ENCODE measurements around the gene PECR. TPM values are rescaled to one million over a fixed set of nuclear protein-coding genes. Genes with fewer than 3 reads are reported as not detected.

Gene PECR
- total RNA-seq, 1 experiment from 2014 or later = 13.9 TPM

DNA sequence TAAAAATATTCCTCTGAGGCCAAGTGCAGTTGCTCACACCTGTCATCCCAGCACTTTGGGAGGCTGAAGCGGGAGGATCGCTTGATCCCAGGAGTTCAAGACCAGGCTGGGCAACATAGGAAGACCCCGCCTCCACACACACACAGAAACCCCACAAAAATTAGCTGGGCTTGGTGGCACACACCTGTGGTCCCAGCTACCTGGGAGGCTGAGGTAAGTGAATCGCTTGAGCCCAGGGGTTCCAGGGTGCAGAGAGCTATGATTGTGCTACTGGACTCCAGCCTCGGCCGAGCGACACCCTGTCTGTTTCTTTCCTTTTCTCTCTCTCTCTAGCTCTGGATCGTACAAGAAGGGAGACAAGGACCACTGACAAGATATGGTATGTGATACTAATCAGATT lies 25.7 kb upstream of the PECR start:
- ChIA-PET POLR2A (interaction anchor here (0.7 to 3.5 kb wide), 2 partner anchors 19 to 25 kb away, joined by 3 to 46 read pairs; partner anchors contain the start of genes PECR and TMEM169), CTCF (interaction anchor here (0.6 to 3.0 kb wide), 6 partner anchors 23 to 165 kb away, joined by 3 to 22 read pairs (median 6); partner anchors contain the start of genes PECR and TMEM169)
- ATAC-seq (no peak), DNase-seq (ENCODE audit: low spot score) (no peak)
- Mint-ChIP-seq H3K27ac (peak overlapping the region; percentile 95; the same call in 1 of the 2 replicates), H3K27me3 (ENCODE audit: low read depth) (no peaks in the 10 kb centered on the region; the same call in 1 of the 2 replicates), H3K4me3 (peak overlapping the region; percentile 100), H3K9me3 (no peaks in the 10 kb centered on the region), H3K4me1 (peaks cover 36% of the 10 kb centered on the region), H3K36me3 (peaks cover 27% of the 10 kb centered on the region)
- TF ChIP-seq MLX (CRISPR knock-in tag; IDR thresholded peaks at IDR 0.05) (no peak), GRHL2 (CRISPR knock-in tag; IDR thresholded peaks at IDR 0.05; ENCODE audit: insufficient replicate concordance, severe bottlenecking) (no peak), OVOL2 (CRISPR knock-in tag; IDR thresholded peaks at IDR 0.05; ENCODE audit: borderline replicate concordance) (no peak), JUN (CRISPR knock-in tag; IDR thresholded peaks at IDR 0.05) (no peak), ATF3 (CRISPR knock-in tag; conservative IDR thresholded peaks at IDR 0.05) (no peak), NFATC4 (CRISPR knock-in tag; IDR thresholded peaks at IDR 0.05) (no peak), ZNF423 (CRISPR knock-in tag; IDR thresholded peaks at IDR 0.05) (no peak), SOX15 (CRISPR knock-in tag; IDR thresholded peaks at IDR 0.05) (no peak), MXD4 (CRISPR knock-in tag; IDR thresholded peaks at IDR 0.05; ENCODE audit: borderline replicate concordance) (no peak)
- TF ChIP-seq, protein P1, sequence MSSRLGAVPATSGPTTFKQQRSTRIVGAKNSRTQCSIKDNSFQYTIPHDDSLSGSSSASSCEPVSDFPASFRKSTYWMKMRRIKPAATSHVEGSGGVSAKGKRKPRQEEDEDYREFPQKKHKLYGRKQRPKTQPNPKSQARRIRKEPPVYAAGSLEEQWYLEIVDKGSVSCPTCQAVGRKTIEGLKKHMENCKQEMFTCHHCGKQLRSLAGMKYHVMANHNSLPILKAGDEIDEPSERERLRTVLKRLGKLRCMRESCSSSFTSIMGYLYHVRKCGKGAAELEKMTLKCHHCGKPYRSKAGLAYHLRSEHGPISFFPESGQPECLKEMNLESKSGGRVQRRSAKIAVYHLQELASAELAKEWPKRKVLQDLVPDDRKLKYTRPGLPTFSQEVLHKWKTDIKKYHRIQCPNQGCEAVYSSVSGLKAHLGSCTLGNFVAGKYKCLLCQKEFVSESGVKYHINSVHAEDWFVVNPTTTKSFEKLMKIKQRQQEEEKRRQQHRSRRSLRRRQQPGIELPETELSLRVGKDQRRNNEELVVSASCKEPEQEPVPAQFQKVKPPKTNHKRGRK (CRISPR knock-in tag; IDR thresholded peaks at IDR 0.05; ENCODE audit: borderline replicate concordance) = no peak
- TF ChIP-seq, protein P2, sequence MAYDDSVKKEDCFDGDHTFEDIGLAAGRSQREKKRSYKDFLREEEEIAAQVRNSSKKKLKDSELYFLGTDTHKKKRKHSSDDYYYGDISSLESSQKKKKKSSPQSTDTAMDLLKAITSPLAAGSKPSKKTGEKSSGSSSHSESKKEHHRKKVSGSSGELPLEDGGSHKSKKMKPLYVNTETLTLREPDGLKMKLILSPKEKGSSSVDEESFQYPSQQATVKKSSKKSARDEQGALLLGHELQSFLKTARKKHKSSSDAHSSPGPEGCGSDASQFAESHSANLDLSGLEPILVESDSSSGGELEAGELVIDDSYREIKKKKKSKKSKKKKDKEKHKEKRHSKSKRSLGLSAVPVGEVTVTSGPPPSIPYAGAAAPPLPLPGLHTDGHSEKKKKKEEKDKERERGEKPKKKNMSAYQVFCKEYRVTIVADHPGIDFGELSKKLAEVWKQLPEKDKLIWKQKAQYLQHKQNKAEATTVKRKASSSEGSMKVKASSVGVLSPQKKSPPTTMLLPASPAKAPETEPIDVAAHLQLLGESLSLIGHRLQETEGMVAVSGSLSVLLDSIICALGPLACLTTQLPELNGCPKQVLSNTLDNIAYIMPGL (CRISPR knock-in tag; IDR thresholded peaks at IDR 0.05) = no peak
- TF ChIP-seq, protein P3, sequence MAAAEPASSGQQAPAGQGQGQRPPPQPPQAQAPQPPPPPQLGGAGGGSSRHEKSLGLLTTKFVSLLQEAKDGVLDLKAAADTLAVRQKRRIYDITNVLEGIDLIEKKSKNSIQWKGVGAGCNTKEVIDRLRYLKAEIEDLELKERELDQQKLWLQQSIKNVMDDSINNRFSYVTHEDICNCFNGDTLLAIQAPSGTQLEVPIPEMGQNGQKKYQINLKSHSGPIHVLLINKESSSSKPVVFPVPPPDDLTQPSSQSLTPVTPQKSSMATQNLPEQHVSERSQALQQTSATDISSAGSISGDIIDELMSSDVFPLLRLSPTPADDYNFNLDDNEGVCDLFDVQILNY (CRISPR knock-in tag; IDR thresholded peaks at IDR 0.05) = no peak

GRCh38 chr2:216104691-216105090 lies 23.1 kb upstream of the PECR start:
- ChIA-PET POLR2A (interaction anchor here (0.8 kb wide), 1 partner anchor 21 kb away, joined by 4 read pairs; no protein-coding TSS in a partner anchor), CTCF (interaction anchor here (1.2 to 1.3 kb wide), 2 partner anchors 10 to 41 kb away, joined by 4 to 6 read pairs; no protein-coding TSS in a partner anchor)
- Mint-ChIP-seq H3K4me3 (no peak overlapping the region), H3K9me3 (no peaks in the 10 kb centered on the region), H3K36me3 (0 out of 2 replicates have a peak, but pooled peaks cover 1% of the 10 kb centered on the region), H3K4me1 (peaks cover 16% of the 10 kb centered on the region), H3K27ac (no peak overlapping the region), H3K27me3 (ENCODE audit: low read depth) (no peaks in the 10 kb centered on the region; the same call in 1 of the 2 replicates)
- DNase-seq (ENCODE audit: low spot score) (no peak), ATAC-seq (no peak)
- TF ChIP-seq EMX1 (CRISPR knock-in tag; IDR thresholded peaks at IDR 0.05) = no peak
- TF ChIP-seq NR2C2 (CRISPR knock-in tag; IDR thresholded peaks at IDR 0.05) = no peak
- TF ChIP-seq RORB (CRISPR knock-in tag; IDR thresholded peaks at IDR 0.05) = no peak
- no peak for TF ChIP-seq KAT7 (CRISPR knock-in tag; IDR thresholded peaks at IDR 0.05; ENCODE audit: borderline replicate concordance)
- no peak for TF ChIP-seq MXD4 (CRISPR knock-in tag; IDR thresholded peaks at IDR 0.05; ENCODE audit: borderline replicate concordance)
- no peak for TF ChIP-seq FOXJ3 (CRISPR knock-in tag; IDR thresholded peaks at IDR 0.05; ENCODE audit: borderline replicate concordance)
- TF ChIP-seq, protein P4, sequence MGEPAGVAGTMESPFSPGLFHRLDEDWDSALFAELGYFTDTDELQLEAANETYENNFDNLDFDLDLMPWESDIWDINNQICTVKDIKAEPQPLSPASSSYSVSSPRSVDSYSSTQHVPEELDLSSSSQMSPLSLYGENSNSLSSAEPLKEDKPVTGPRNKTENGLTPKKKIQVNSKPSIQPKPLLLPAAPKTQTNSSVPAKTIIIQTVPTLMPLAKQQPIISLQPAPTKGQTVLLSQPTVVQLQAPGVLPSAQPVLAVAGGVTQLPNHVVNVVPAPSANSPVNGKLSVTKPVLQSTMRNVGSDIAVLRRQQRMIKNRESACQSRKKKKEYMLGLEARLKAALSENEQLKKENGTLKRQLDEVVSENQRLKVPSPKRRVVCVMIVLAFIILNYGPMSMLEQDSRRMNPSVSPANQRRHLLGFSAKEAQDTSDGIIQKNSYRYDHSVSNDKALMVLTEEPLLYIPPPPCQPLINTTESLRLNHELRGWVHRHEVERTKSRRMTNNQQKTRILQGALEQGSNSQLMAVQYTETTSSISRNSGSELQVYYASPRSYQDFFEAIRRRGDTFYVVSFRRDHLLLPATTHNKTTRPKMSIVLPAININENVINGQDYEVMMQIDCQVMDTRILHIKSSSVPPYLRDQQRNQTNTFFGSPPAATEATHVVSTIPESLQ (CRISPR knock-in tag; IDR thresholded peaks at IDR 0.05) = no peak
- TF ChIP-seq STAT6 (CRISPR knock-in tag; conservative IDR thresholded peaks at IDR 0.05; ENCODE audit: low read depth) = no peak
- no peak for TF ChIP-seq SMAD4 (CRISPR knock-in tag; IDR thresholded peaks at IDR 0.05)
- TF ChIP-seq TEAD4 (CRISPR knock-in tag; IDR thresholded peaks at IDR 0.05) = no peak
- TF ChIP-seq, protein P1 (CRISPR knock-in tag; IDR thresholded peaks at IDR 0.05; ENCODE audit: borderline replicate concordance) = no peak
